ENCODE measurements around the gene NLRP1. TPM values are rescaled to one million over a fixed set of nuclear protein-coding genes. Genes with fewer than 3 reads are reported as not detected.

The NLRP1 gene
- total RNA-seq, 1 donor from 2014 or later, result 5.8 TPM

DNA sequence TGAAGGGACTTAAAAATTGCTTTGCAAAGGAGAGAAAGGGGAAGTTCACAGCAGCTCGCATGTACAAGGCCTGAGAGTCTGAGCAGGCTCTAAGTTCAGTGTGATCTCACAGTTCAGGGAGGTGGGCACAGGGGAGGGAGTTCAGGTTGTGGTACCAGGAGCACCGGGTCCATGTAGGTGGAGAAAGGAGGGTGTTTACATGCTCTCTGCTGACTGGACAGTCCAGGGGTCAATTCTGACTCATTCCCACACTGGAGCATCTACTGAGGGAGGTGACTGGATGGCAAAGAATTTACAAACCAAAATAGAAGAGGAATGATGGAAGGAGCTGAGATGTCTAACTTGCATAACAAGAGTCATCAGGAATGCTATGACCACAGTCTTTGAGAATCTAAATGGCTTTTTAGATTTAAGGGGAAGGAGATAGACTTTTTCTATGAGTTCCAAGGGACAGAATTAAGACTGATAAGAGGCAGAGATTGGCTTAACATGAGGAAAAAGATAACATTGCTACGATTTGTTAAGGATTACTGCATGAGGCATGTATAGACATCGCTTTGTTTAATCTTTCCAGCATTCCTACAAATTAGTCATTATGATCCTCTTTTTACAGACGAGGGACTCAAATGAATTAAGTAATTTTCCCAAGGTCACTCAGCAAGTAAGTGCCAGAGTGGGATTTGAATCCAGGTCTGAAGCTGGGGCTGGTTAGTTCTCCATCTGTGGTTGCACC is 68.1 kb downstream of the NLRP1 start:
- peak in 1 of 2 donors; percentile 48 for DNase-seq (ENCODE audit: low read depth in 2 of 2)

DNA sequence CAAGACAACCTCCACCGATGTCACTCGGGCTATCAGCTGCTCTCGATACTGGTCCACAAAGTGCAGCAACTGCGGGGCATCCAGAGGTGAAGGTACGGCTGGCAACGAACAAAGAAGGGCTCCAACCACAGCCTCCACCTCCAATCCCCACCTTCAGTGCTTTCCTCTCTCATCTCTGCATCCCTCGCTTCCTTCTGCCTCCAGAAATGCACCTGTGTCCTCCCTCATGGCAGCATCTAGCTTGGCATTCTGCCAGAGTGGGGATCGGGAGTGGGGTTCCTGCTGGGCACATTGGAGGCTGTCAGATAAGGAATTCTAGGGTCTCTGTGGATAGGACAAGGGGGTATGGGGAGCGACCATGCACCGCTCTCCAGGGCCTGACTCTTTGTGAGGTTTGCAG is 69.3 kb downstream of the NLRP1 start:
- DNase-seq (ENCODE audit: low read depth in 2 of 2), result no peak

DNA sequence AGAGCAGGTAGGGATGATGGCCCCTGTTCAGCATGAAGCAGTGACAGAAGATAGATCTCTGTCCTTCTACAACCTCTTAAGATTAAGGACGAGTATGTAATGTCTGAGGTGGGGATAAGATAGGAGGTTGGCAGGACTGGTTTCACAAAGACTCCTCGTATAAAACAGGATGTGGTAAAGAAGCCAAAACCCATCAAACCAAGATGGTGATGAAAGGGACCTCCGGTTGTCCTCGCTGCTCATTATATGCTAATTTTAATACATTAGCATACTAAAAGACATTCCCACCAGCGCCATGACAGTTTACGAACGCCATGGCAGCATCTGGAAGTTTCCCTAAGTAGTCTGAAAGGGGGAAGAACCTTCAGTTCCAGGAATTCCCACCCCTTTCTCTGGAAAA is 70.7 kb downstream of the NLRP1 start:
- DNase-seq (ENCODE audit: low read depth in 2 of 2), result no peak

DNA sequence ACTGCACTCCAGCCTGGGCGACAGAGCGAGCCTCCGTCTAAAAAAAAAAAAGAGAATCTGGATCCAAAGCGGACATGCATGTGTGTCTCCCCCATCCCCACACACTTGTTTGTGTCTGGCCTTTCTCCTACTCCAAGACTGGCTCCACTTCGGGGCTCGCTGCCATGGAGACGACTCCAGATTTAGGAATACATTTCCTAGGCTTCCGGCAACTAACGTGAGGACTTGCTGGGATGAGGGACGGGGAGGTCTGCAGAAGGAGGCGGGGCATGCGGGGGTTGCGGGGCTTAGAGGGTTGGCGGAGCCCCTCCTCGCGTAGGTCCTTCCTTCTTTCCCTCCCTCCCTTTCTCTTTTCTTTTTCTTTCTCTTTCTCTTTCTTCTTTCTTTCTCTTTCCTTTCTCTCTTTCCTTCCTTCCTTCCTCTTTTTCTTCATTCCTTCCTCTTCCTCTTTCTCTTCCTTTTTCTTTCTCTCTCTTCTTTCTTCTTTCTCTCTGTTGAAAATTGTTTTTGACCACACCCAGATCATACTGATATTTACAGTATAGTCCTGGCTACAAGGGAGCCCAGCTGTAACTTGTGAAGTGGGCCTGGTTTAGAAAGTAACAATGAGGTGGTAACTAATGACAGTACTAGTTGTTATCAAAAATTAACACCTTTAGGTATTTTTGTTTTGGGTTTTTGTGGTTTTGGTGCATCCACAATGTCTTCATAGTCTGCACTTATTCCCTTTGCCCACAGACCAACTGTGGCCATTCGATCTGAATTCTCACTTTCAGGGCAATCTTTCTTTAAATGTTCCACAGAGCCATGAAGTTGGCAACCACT is 72.7 kb downstream of the NLRP1 start:
- DNase-seq (ENCODE audit: low read depth in 2 of 2), result no peak

DNA sequence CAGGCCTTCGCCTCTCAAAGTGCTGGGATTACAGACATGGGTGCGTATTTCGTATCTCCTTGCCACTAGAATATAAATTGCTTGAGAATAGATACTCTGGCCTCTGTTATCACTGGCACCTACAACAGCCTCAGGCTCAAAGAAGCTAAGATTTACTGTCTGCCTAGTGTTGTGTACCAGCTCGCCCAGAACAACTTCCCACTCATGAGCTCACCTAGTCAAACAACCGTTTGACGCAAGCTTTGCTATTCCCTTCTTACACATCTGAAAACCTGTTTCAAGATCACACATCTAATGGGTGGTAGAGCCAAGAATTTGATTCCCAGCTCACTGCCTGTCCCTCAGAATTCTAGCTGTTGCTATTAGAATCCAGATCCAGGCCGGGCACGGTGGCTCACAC is 73.5 kb downstream of the NLRP1 start:
- DNase-seq (ENCODE audit: low read depth in 2 of 2), result no peak

DNA sequence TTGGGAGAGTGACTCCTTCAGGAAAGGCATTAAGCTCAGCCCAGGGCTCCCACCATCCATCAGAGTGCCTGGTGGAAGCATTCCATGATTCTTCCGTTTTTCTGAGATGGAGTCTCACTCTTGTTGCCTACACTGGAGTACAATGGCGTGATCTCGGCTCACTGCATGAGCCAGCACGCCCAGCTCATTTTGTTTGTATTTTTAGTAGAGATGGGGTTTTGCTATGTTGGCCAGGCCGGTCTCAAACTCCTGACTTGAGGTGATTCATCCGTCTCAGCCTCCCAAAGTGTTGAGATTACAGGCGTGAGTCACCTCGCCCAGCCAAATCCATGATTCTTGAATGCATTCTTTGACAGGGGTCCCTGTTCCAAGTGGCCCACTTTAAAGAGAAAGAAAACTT is 74.8 kb downstream of the NLRP1 start:
- no peak for DNase-seq (ENCODE audit: low read depth in 2 of 2)

DNA sequence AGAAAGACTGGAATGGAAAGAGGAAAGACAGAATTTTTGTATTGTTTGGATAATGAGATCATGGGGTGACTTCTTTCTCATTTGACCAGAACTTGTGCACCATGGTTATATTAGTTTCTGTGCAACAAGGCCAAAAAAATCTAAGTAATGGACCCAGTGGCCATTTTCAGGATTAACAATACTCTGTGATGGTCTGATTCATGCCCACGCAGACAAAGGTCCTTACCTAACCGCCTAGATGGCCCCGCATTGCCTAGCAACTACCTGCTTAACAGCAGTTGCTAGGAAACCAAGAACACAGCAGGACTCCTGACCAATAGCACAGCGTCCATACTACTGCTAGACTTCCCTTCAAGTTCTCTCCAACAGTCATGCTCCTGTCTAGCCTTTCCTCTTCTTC is 75.5 kb downstream of the NLRP1 start:
- no peak for DNase-seq (ENCODE audit: low read depth in 2 of 2)

DNA sequence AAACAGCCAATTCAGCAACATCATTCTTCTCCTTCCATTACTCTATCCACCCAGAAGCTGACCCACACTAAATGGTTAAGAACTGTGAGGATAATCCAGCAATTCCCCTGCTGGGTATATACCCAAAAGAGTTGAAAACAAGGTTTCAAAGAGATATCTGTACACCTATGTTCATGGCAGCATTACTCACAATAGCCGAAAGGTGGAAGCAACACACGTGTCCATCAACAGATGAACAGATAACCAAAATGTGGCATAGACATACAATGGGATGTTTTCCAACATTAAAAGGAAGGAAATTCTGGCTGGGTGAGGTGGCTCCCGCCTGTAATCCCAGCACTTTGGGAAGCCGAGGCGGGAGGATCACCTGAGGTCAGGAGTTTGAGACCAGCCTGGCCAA is 78.0 kb downstream of the NLRP1 start:
- DNase-seq (ENCODE audit: low read depth in 2 of 2), result peak; percentile 34 to 64

DNA sequence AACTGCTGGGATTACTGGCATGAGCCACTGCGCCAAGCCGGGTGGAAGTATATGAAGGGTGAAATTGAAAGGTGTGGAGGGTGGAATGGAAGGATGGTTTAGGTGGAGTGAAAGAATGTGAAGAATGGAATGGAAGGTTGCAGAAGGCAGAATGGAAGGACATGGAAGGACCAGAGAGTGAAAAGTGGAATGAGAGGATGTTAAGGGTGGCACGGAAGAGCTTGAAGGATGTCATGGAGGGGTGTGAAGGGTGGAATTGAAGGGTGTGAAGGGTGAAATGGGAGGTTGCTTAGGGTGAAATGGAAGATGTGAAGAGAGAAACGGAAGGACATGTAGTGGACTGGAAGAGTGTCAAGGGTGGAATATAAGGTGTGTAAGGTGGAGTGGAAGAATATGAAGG is 81.8 kb downstream of the NLRP1 start:
- no peak for DNase-seq (ENCODE audit: low read depth in 2 of 2)

DNA sequence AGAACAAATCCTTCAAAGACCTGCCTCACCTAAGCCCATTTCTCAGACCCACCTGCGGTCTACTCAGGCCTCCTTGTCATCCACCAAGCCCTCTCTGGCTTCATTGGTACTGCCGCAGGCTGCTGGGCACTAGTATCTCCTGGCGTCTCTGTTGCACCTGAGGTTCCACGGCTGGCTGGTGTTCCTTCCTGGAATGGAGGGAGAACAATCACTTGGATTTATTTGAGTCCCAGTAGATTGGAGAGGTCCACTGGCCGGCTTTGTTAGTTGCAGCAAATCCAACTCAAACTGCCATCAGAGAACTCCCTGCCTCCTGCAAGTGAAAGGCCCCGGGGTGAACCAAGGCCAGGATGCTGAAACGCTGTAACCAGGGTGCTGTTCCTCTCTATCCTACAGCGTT is 82.6 kb downstream of the NLRP1 start:
- DNase-seq (ENCODE audit: low read depth in 2 of 2), result no peak

DNA sequence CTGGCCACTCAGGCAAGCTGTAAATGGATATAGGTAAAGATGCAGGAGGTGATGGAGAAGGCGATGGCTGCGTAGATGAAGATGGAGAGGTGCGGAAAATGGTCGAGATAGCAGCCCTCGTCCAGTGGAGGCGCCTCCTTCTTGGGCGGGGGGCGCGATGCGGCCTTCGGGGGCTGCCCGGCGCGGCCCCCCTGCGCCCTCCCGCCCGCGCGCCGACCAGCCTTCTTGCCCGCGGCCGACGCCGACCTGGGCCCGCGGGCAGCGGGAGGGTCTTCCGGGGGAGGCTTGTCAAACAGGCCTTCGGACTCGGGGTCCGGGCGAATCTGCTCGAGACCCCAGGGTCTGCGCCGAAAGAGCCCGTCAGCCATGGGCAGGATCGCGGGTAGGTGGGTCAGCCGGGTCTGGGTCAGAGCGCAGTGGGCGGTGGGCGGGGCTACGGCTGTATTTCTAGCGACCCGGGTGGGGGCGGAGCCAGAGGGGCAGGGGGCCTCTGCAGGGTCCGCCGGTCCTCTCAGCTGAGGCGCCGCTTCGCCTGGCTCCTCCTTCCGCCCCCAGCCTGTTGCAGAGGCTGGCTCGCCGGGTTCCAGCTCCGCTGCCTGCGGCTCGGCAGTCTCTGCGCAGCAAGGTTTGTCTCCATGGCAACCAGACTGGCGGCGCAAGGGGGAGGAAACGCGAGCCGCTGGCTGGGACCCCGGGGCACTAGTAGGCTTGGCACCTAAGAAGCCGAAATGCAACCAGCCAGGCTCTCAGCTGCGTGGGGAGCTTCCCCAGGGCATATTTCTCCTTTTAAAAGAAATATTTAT is 83.5 kb downstream of the NLRP1 start:
- DNase-seq (ENCODE audit: low read depth in 2 of 2), result peak; percentile 37 to 82

DNA sequence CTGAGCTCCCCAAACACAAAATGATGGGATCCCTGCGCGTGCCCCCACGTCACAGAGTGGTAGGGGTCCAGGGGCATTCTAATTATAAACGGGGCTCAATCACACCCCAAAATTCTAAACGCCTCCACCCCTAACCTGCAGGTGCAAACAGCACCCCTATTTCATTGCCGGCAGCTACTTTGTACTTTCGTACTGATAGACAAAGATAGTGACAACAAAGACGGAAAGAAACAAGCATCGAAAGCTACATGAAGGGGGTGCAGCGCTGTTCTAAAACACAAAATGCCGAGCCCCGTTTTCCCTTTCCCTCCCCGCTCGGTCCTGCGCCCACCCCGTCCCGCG is 84.1 kb downstream of the NLRP1 start:
- DNase-seq (ENCODE audit: low read depth in 2 of 2), result no peak

DNA sequence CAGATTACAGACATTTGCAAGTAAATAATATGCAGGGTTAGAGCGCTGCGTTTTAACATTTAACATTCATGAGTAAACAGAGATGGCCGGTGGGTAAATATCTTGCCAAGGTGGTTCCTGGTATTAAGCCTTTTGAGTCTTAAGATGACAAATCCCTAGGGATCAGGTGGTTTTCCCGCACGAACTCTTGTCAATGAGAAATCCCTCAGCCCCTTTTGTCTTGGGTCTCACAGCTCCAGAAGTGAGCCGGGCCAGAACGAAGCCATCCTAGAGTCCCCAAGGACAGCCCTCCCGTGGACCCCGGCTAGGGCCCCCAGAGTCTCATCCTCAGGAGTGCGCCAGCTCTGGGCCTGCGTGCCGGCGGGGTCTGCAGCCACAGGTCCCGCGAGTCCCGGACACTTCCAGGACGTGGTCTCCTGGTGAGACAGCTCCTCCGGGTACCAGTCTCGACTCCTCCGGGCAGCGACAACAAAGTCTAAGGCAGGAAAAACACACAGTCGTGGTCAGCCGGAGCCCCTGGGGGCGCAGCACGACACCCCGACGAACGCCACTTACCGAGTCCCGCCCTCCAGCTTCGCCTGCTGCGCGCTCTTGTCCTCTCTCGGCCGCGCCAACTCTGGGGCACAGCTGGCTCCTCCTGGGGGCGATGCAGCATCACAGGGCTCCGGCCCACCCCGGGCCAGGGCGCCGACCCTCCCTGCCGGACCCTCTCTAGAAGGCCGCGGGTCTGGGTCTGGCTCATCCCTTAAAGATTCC is 84.7 kb downstream of the NLRP1 start:
- no peak for DNase-seq (ENCODE audit: low read depth in 2 of 2)

DNA sequence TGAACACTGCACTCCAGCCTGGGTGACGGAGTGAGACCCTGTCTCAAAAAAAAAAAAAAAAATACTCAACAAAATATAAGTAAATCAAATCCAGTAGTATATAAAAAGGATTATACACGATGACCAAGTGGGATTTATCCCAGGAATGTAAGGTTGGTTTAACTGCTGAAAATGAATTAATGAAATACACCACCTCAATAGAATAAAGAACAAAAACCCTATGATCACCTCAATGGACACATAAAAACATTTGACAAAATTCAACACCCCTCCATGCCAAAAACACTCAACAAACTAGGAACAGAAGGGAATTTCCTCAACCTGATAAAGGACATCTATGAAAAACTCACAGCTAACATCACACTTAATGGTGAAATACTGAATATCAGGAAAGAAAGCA is 91.3 kb downstream of the NLRP1 start:
- no peak for DNase-seq (ENCODE audit: low read depth in 2 of 2)

DNA sequence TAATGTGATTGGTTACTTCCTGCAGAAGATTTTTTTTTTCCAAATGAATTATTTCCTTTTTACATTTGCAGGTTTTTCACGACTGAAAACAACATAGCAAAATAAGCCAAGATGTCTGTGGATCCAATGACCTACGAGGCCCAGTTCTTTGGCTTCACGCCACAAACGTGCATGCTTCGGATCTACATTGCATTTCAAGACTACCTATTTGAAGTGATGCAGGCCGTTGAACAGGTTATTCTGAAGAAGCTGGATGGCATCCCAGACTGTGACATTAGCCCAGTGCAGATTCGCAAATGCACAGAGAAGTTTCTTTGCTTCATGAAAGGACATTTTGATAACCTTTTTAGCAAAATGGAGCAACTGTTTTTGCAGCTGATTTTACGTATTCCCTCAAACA is 95.6 kb downstream of the NLRP1 start:
- DNase-seq (ENCODE audit: low read depth in 2 of 2), result no peak

DNA sequence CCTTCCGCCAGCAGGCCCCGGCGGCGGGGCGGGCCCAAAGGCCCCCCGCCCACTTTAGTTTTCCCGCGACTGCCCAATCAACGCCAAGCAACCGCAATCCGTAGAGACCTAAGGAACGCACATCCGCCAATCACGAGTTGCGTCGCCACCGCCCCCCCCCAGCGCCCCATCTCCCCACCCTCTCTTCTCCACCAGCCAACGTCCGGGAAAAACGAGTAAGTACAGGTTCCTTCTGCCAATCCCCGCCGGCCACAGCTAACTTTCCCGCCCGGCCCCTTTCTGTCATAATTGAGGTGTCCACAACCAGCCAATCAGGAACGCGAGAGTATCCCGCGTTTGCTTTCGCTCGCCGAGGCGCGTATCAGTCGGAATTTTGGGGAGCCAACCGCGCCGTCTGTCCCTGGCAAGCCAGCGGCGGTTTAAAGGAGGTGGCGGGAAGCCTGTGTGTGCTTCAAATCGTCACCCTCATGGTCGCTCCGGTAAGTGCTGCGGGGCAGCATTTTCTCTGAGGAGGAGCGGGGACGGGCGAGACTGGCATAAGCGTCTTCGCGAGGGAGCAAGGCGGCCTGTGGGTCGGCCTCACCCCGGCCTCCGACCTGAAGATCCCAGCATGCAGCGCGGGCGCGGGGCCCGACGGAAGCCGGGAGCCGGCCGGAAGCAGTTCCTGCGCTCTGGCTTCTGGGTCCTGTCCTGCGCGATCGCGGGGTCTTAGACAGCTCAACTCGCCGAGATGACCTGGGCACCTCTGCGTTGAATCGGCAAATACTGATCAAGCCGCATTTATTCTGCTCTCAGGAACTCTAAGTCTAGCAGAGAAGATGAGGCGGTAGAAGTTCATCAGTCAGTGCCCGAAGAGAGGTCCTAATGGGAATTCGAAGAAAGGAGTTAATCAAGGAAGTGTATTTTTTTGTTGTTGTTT is 97.8 kb downstream of the NLRP1 start, which contains the start of gene MIS12:
Gene MIS12 (plus strand): TSS at position 361 of the 919 bp plus-strand sequence. CDS start 2,297 bp downstream, outside the sequence.
- DNase-seq (ENCODE audit: low read depth in 2 of 2), result peak; percentile 96 to 99

DNA sequence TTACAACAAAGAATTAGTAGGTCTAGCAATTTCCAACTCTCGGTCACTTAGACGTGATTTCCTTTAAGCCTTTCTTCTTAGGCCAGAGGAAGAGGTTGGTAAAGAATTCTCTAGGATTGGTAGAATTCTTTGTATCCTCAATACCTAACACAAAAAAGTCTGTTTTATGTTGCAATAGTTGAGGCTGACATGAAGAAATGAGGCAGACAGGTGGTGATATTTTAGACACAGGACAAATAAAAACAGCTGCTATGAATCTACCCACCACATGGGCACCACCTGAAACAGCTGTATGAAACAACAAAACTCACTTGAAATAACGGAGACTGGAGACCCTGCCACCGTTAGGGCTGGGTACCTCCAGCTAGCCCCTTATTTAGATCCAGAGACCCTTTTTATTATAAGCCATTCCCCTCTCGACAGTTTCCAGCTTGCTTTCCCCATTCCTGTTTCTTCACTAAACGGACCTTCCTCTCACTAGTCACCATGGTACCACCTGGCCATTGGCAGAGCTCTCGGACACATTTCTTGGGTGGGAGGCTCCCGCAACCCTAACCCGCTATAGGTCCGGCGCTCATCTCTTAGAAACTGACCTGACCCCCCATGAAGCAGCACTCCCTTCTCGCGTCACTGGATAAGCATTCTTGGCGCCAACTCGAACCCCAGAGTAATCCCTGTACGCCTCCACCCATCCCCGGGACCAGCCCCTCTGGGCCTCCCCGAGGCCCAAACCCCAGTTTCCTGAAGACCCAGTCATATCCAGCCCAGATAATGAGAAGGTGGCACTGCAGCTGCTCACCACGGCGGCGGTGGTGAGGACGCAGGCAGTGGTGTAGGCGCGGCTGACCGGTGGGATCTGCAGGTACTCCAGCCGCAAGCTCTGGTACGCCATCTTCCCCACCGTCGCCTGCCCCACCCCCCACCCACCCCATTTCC is 98.8 kb downstream of the NLRP1 start, which contains the start of gene DERL2:
Gene DERL2 (minus strand): TSS at position 909 of the 936 bp plus-strand sequence. CDS start 17 bp downstream, at position 892.
- peak in 1 of 2 donors; percentile 45 for DNase-seq (ENCODE audit: low read depth in 2 of 2)

DNA sequence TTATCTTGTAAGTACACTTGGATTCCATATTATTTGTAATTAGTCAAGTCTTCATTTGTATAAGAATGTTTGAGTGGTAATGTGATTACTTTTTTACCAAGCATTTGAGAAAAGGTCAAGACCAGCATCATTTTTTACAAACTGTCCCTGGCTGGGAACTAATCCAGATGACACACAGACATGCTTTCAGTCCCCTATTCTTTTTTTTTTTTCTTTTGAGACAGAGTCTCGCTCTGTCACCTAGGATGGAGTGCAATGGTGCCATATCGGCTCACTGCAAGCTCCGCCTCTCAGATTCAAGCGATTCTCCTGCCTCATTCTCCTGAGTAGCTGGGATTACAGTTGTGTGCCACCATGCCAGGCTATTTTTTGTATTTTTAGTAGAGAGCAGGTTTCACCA is 102.9 kb downstream of the NLRP1 start:
- no peak for DNase-seq (ENCODE audit: low read depth in 2 of 2)

DNA sequence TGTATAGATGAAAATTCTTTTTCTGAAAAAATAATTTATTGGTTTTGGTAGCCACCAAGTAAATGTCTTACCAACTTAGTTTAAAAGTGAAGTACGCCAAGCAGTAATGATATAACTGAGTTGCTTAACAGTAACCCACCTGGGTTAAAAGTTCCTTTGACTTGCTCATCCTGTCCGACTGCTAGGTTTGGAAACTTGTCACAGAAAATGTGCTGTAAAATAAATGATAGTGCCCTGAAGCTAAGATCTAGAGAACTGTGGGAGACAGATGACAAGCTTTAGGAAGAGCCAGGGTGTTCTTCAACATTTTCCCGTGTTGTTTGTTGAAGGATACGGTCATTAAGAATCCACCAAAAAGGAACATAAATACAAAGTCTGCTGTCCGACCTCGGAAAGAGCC is 103.3 kb downstream of the NLRP1 start:
- DNase-seq (ENCODE audit: low read depth in 2 of 2), result no peak

Data from dermis microvascular lymphatic vessel endothelial cell (primary cell).